ENCODE measurements around the gene NISCH.

DNA sequence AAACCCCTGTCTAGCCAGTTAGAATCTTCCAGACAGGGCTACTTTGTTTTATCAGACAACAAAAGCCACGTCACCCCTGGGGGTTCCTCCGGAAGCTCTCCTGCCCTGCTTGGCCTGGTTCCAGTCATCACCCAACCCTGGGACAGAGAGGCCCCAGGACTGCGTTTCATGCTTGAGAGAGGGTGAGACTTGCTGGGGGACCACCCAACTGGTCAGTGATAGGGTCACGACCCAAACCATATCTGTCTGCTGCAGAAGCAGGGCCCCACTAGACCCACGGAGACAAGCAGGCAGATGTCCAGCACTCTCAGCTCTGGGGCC, 77.1 kb downstream of the NISCH start:
- TF ChIP-seq, protein P1, sequence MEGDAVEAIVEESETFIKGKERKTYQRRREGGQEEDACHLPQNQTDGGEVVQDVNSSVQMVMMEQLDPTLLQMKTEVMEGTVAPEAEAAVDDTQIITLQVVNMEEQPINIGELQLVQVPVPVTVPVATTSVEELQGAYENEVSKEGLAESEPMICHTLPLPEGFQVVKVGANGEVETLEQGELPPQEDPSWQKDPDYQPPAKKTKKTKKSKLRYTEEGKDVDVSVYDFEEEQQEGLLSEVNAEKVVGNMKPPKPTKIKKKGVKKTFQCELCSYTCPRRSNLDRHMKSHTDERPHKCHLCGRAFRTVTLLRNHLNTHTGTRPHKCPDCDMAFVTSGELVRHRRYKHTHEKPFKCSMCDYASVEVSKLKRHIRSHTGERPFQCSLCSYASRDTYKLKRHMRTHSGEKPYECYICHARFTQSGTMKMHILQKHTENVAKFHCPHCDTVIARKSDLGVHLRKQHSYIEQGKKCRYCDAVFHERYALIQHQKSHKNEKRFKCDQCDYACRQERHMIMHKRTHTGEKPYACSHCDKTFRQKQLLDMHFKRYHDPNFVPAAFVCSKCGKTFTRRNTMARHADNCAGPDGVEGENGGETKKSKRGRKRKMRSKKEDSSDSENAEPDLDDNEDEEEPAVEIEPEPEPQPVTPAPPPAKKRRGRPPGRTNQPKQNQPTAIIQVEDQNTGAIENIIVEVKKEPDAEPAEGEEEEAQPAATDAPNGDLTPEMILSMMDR (IDR thresholded peaks at IDR 0.05), result no peak
- TF ChIP-seq EZH2 (IDR thresholded peaks at IDR 0.05) (no peak), EZH2phosphoT487 (IDR thresholded peaks at IDR 0.05) (no peak)
